Measurements from ENCODE around the gene MORF4L1. TPM values are rescaled to one million over a fixed set of nuclear protein-coding genes. Genes with fewer than 3 reads are reported as not detected.

The MORF4L1 gene
- total and polyA plus RNA-seq, 10 of the 15 experiments (the other 5 are each of a cell fraction or from before 2014, with no cell fraction given): 113 to 636 (median 229) TPM

DNA sequence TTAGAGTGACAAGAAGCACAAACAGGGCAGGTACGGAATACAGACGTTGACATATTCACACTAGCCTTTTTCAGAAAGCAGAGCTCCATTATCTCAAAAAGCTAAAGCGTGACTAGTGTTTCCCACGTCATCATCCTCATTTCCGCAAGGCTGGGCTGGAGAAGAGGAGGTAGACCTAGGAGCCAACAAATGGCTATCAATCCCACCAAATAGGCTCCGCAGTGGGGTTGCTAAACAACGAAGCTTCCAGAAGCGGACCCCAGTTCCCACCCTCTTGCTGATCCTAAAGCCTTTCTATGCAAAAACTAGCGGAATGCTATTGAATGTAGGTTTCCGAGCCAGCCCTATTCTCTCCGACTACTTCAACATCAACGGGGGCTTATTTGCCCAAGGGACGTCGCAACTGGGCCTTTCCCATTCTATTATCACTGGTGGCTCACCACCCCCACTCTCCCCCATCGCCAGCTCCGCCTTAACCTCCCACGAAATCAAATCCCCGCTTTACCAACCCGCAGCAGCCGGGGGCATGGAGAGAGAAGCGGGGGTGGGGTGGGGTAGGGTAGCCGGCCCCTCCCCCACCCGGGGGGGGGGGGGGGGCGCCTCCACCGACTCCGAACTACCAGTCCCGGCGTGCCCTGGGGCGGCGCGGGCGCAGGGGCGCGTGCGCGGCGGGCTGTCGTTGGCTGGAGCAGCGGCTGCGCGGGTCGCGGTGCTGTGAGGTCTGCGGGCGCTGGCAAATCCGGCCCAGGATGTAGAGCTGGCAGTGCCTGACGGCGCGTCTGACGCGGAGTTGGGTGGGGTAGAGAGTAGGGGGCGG lies at the start of gene MORF4L1 (continued):
- TF ChIP-seq SIX5 (IDR thresholded peaks at IDR 0.05; ENCODE audit: low read depth, low read length, severe bottlenecking) (peak; percentile 91), YBX1 (IDR thresholded peaks at IDR 0.05) (no peak)

DNA sequence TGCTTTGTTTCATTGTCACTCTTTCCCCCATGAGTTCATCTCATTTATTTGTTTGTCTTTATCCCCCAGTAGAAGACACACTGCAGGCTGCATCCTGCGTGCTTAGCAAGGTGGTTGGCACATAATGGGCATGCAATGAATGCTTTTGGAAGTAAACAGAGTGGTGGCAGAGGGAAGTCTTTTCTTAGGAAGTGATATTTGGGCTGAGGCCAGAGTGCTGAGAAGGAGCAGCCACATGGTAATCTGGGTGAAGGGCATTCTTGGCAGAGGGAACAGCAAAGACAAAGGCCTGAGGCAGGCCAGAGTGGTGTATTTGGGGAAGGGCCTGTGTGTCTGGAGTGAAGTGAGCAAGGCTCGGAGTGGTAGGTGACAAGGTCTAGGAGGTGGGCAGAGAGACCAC lies 43.8 kb upstream of the MORF4L1 start:
- ChIA-PET SMC1A (ENCODE audit: uncharacterized antibody, unreplicated experiment) (interaction anchor here (0.5 kb wide), 1 partner anchor 282 kb away, joined by 4 read pairs; no protein-coding TSS in a partner anchor), POLR2A (no interaction called here), RAD21 (ENCODE audit: unreplicated experiment) (no interaction called here), CTCF (no interaction called here)
- H3K36me3 ChIP-seq (ENCODE audit: control insufficient read depth in 2 of 2, insufficient read depth in 2 of 2, low read length in 1 of 2): no peaks in the 10 kb centered on the region
- no peak overlapping the region for H3K9ac ChIP-seq (ENCODE audit: control insufficient read depth, insufficient read depth, low read length)
- no peaks in the 10 kb centered on the region; a peak in 1 of 4 replicates for H3K27me3 ChIP-seq (replicated peaks in 1 of 2; ENCODE audit: control insufficient read depth in 2 of 2, insufficient read depth in 2 of 2, low read length in 1 of 2)
- no peaks in the 10 kb centered on the region; the same call in 1 of the 2 replicates for H3K4me1 ChIP-seq (ENCODE audit: control insufficient read depth, insufficient read depth, low read length)
- 48% methylated on average over 2 of the region's 2 CpGs for WGBS (ENCODE audit: insufficient coverage, insufficient replicate concordance, low lambda C conversion rate, missing lambda C conversion rate)
- no peak overlapping the region for H3K4me3 ChIP-seq
- H3K27ac ChIP-seq (ENCODE audit: control insufficient read depth, insufficient read depth): no peak overlapping the region
- ATAC-seq: no peak
- no peak overlapping the region for H3K4me2 ChIP-seq (ENCODE audit: control insufficient read depth, insufficient read depth)
- no peak for DNase-seq (ENCODE audit: low read depth, low spot score)
- TF ChIP-seq GATAD2B (conservative IDR thresholded peaks at IDR 0.05; ENCODE audit: low read depth) (no peak), RELA (IDR thresholded peaks at IDR 0.05; ENCODE audit: borderline replicate concordance, partially characterized antibody) (no peak), MTA3 (IDR thresholded peaks at IDR 0.05; ENCODE audit: borderline replicate concordance, low read length) (no peak), TCF7 (IDR thresholded peaks at IDR 0.05; ENCODE audit: borderline replicate concordance) (no peak)
- no peak overlapping the region for H2AFZ ChIP-seq (ENCODE audit: control insufficient read depth, low read depth, low read length)
- H3K79me2 ChIP-seq (ENCODE audit: control insufficient read depth, insufficient read depth, low read length): no peaks in the 10 kb centered on the region
- no TSS peak for BruUV-seq (replicated peaks)
- H3K9me3 ChIP-seq (replicated peaks; ENCODE audit: control insufficient read depth, insufficient read depth, low read length): no peaks in the 10 kb centered on the region
- no peaks in the 10 kb centered on the region for H4K20me1 ChIP-seq (ENCODE audit: control insufficient read depth, insufficient read depth)
- in situ Hi-C loops (cut with MboI): no loop called here
- no peak for FAIRE-seq
- intact Hi-C loops (cut with micrococcal nuclease; ENCODE audit: unreplicated experiment): no loop called here

Measured in GM12878 (cell line).